GM19043 (cell line): Measurements from ENCODE around the gene ZMYND10.
"Not testable (repeated sequence)": the region's sequence is repeated elsewhere in the genome, so short reads cannot be mapped to it uniquely, and the experiment has no call there.

Experiments used
- ATAC-seq: cut with Tn5 transposase; IDR thresholded peaks from one replicate; pipeline ENCODE4 v1.9.1; 2021; ENCODE audit warnings: low read depth; ENCODE audit not compliant: unreplicated experiment

Gene ZMYND10

DNA sequence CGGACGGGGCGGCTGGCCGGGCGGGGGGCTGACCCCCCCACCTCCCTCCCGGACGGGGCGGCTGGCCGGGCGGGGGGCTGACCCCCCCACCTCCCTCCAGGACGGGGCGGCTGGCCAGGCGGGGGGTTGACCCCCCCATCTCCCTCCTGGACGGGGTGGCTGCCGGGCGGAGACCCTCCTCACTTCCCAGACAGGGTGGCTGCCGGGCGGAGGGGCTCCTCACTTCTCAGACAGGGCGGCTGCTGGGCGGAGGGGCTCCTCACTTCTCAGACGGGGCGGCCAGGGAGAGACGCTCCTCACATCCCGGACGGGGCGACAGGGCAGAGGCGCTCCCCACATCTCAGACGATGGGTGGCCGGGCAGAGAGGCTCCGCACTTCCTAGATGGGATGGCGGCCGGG is 33.5 kb downstream of the ZMYND10 start:
- ATAC-seq, result not testable (repeated sequence)

DNA sequence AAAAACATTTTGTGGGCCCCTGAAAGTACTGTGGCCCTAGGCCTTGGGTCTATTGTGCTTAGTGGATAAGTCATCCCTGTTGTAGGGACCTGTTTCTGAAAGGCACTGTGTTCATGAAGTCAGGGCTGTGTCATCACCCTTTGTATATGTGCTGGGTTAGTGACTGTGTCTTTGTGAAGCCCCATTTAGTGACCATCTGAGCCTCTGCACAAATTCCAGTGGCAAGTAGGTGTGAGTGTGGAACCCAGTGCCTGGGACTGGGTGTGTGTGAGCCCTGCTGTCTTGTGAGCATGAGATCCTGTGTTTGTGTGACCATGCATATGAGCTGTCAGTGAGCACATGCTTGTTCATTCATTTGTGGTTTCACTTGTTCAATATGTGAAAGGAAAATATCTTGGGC is 40.9 kb downstream of the ZMYND10 start:
- ATAC-seq, result no peak

DNA sequence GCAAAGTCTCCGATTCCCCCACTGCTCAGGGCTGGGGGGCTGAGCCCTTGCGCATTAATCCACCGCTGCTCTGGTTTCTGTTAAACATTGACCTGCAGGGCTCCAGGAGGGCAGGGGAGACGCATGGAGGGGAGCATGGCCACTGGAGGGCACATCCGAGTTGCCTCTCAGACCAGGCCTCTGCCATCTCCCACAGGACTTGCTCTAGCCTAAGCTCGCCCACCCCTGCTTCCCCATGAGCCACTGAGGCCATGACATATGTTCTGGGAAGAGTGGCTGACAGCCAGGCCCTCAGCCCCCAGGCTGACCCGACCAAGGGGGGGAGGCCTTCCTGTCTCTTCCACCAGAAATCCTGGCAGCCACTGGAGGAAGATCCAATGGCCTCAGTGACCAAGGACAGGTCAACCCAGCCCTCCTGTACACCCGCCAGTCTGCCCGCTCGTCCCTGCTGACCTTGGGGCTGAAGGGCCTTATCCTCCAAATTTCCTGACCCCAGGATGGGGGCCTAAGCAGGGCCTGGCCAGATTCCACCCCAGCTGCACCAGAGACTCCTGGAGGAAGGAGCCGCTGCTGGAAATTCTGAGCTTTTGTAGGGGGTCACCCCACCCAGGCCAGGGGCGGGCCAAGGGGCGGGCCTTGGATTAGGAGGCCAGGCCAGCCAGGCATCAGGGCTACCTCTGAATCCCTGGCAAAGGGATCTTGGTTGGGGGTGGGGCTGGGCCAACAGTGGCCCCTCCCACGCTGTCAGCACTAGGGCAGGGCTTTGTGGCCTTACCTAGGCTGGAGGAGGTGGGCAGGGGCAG is 42.3 kb downstream of the ZMYND10 start, which contains the start of gene HYAL1:
TSS of gene HYAL1 (minus strand) at position 562 of the 803 bp plus-strand sequence. CDS start 618 bp downstream, outside the sequence.
- no peak for ATAC-seq

GRCh38 chr3:50302095-50303012 is 43.2 kb downstream of the ZMYND10 start:
- no peak for ATAC-seq

DNA sequence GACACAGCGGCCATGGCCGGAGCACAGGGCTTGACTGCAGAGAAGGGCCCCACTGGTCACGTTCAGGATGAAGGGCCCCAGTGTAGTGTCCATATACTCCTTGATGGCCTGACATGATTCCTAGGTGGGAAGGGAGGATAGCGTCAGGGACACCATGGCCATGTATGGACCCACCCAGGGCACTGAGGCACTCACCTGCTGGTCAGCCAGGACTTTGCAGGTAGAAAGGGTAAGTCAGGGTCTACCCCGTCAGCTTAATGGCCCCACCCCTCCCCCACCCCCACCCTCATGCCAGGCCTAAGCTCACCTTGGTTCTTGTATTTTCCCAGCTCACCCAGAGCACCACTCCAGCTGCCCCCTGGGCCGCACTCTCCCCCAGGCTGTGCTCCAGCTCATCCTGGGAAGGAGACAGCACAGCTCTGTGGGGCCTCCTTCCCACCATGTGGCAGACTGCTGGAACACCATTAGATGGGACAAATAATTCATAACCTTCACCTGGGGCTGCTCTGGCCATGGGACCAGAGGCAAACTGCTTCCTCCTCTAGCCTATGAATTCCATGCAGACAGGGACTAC is 44.8 kb downstream of the ZMYND10 start:
- no peak for ATAC-seq

DNA sequence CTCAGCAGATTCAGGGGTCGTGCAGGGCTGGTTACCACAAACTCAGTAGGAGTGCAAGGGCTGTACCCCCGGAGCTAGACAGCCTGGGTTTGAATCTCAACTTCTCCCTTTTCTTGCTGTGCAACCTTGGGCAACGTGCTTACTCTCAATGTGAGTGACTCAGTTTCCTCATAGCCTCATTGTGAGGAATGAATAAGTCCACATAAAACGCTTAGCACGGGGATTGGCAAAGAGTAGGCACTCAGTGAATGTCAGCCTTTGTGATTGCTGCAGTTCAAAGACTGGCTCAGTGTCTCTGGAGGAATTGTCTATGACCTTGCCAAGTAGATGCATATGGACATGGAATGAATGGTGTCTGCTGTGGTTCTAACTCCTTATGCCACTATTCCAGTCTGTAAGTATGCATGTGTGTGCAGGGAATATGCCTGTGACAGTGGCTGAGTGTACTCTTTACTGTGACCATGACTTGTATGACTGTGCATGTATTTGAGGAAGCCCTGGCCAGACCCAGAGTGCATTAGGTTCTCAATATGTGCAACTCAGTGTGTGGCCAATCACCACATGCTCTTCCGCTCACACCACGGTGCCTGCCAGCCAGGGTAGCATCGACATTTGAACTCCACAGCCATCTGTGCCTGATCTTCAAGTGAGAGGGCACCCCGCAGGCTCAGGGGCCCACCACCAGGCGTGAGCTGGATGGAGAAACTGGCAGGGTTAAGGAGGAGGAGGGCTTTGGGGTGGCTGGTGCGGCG is 45.4 kb downstream of the ZMYND10 start:
- no peak for ATAC-seq

DNA sequence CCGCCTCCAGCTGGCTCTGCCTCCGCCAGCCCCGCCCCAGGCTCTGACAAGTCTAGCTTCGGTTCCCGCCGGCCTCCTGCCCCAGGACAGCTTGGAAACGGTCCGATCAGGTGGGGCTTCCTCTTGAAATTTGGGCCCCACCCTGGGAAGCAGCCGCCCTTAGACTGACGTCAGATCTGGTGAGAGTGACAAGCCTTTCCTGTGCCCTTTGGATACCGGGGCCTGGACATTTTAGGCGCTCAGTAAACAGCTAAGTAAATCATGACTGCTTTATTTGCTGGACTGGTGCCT is 45.9 kb downstream of the ZMYND10 start:
- ATAC-seq, result no peak

DNA sequence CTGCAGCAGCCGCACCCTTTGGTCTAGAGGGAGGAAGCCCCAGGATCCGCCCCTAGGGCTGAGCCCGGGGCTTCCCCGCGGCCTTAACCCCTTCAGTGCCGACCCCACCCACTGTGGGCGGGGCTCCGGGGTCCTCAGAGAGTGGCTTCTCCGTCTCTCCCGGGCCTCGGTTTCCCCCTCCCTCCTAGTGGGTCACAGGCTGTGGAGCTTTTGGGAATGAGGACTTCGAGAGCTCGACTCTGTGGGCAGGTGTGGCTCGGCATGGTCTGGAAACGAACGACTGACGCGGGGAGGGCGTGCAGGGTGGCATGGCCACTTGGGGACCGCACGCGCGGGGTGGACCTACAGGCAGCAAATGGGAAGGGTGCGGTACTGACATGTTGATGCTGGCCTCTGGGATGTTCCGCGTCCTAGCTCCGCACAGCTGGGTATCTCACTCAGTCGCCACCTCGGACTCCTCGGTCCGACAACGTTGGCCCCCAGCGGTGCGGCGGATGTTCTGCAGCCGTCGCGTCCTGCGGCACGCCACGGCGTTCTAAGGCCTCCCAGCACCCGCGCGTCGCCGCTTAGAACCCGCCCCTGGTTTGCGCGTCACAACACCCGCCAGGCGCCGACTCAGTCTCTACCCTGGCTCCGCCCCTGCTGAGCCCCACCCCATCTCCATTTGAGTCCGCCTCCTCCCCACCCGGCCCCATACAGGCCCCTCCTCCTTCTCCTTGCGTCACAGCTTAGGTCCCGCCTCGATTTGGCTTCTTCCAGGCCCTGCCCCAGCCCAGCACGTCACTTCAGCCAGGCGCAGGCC is 46.5 kb downstream of the ZMYND10 start, which contains the start of the genes HYAL3 and NAA80:
TSS of gene HYAL3 (minus strand) at position 570 of the 802 bp plus-strand sequence. CDS start 3,803 bp downstream, outside the sequence.
TSS of gene NAA80 (minus strand) at position 570 of the 802 bp plus-strand sequence. CDS start 1,942 bp downstream, outside the sequence.
- peak; percentile 84 for ATAC-seq

DNA sequence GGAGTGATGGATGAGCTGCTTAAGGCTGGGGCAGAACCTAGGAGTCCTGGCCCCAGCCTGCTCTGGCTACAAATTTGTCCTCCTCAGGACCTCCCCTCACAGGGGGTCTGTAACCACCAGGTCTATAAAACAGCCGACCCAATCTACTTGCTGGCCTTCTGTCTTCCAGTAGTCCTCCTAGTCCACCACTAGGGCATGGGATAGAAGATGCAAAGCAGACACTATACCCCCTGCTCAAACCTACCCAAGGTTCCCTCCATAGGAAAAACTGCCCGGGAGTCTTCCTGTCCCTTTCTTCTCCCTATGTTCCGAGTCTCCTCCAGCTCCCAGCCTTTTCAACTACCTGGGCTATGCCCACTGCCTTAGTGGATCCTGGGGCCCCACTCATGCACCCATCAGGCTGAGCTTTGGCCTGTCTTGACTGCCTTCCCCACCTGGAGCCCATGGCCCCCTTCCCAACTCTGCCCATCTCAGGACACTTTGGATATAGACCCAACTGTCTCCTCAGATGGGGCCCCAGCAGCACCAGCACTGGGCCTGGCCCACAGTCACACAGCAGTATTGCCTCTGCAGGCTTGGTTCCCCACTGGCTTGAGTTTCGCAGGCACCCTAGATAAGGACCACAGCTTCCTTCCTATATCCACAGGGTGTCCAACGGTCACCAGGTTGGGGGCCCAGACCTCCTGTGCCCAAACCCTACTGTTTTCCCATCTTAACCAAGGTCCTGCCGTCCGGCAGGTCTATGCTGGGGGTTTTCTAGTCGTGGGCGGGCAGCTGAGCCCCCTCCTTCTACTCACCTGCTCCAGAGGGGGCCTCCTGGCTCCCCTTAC is 47.4 kb downstream of the ZMYND10 start:
- ATAC-seq, result no peak

DNA sequence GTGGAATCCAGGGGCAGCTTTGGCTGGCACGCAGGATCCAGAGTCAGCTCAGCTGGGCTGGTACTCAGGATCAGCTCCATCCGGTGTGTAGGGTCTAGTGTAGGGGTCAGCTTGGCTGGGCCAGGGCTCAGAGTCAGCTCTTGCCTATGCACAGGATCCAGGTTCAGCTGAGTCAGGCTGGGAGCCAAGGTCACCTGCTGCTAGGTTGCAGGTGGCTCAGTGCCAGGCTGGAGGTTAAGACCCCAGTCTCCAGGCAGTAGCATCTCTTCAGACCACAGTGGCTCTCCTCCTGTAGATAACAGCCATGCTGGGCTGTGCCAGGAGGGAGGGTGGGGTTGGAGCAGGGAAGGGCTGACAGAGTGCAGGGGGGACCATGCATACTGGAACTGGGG is 48.2 kb downstream of the ZMYND10 start:
- no peak for ATAC-seq

GRCh38 chr3:50296721-50297383 is 48.7 kb downstream of the ZMYND10 start:
- no peak for ATAC-seq

- ATAC-seq, result no peak
Measured at GRCh38 chr3:50295553-50296431, 49.7 kb downstream of the ZMYND10 start.

DNA sequence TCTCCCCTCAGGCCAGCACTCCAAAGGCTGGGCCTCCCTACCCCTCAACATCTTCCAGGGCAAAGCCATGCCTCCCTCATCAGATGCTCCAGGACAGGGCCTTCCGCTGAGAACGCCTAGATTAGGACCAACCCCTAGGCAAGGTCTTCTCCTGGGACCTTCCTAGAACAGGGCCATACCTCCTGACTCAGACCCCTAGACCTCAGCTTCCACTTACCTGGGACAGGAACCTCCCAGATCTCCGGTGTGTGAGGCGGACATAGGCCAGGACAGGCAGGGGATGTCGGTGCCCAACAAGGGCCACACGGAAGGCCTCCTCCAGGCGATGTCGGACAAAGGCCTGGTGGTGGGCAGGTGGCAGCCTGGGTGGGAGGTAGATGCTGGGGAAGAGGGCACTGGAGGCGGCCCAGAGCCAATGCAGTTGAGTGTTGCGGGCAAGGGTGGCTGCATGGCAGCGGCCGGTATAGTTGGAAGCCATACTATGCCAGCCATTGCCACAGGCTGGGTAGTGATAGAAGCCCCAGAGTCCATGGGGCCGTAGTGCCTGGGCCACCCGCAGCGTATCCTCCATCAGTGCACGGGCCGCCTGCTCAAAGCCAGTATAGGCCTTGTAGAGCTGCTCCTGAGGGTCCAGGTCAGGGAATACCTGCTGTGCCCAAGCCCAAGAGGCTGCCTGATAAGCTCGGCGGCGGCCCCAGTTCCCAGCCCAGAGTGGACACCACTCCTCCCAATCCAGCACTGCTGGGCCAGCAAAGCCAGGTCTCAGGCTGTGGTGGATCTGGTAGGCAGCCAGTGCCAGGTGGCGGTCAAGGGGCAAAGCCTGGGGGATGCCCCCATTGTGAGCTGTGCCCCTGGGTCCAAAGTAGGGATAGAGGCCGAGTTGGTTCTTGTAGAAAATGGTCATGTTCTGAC is 50.8 kb downstream of the ZMYND10 start:
- ATAC-seq, result no peak

- no peak for ATAC-seq
Measured at GRCh38 chr3:50294089-50294488, 51.4 kb downstream of the ZMYND10 start.

- ATAC-seq, result no peak
Measured at GRCh38 chr3:50293079-50293801, 52.3 kb downstream of the ZMYND10 start.
